Upper lobe of right lung (tissue), 1 donor: ENCODE measurements around the gene C5orf58. TPM values are rescaled to one million over a fixed set of nuclear protein-coding genes. Genes with fewer than 3 reads are reported as not detected.

Experiments used
- ATAC-seq: fragments of 200-7000 bp; cut with Tn5 transposase; one replicate; pipeline ENCODE4 v1.9.1; 2020; ENCODE audit warnings: mild to moderate bottlenecking, moderate library complexity
- DNase-seq: peaks from one replicate; pipeline ENCODE4 v3.0.0-alpha.2; 2020
- H3K27ac ChIP-seq: fragments of 200-600 bp; one replicate; pipeline ENCODE4 v1.8.0; 2022
- H3K27me3 ChIP-seq: fragments of 200-600 bp; one replicate; pipeline ENCODE4 v1.8.0; 2022; ENCODE audit warnings: mild to moderate bottlenecking
- H3K36me3 ChIP-seq: fragments of 200-600 bp; one replicate; pipeline ENCODE4 v1.8.0; 2022
- H3K4me1 ChIP-seq: fragments of 200-600 bp; one replicate; pipeline ENCODE4 v1.8.0; 2022
- H3K4me3 ChIP-seq: fragments of 200-600 bp; one replicate; pipeline ENCODE4 v1.8.0; 2022; ENCODE audit warnings: mild to moderate bottlenecking
- H3K9me3 ChIP-seq: fragments of 200-600 bp; one replicate; pipeline ENCODE4 v1.8.0; 2022
- intact Hi-C: fragments of 100-400 bp; cut with DNase I; formaldehyde crosslinking; loops from one replicate; pipeline ENCODE4 v1.11.0; 2022
- total RNA-seq: library from RNA; stranded (reverse); fragmentation: NEBNext Ultra II Directional; extraction: Animal tissue kit (Norgen Biotek cat#: 25700); gene quantifications from one replicate; pipeline ENCODE4 v1.2.1, GENCODE V29; 2021
- TF ChIP-seq, protein P1 (sequence below): fragments of 200-600 bp; IDR thresholded peaks from one replicate; pipeline ENCODE4 v1.8.0; 2022; ENCODE audit warnings: antibody characterized with exemption
- donor health status: DM: no; HTN: yes; CAD: no; lungs with severe emphysema.

Gene C5orf58
- total RNA-seq, 1 donor from 2014 or later = not detected

DNA sequence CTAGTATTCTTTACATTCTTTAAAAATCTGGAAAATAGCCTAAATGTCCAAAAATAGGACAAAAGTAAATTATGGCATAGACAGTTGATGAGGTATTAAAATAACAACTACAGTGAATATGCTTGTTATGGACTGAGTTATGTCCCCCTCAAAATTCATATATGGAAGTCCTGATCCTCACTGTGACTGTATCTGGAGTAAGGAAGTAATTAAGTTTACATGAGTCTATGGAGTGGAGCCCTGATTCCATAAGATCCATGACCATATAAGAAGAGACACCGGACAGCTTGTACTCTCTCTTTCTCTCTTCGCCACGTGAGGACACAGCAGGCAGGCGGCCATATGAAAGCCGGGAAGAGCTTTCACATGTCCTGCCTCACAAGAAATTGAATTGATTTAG is 28.6 kb upstream of the C5orf58 start:
- Histone ChIP-seq H3K9me3 (no peaks in the 10 kb centered on the region), H3K27me3 (peaks cover 6% of the 10 kb centered on the region), H3K4me3 (no peak overlapping the region), H3K27ac (no peak overlapping the region), H3K4me1 (no peaks in the 10 kb centered on the region), H3K36me3 (no peaks in the 10 kb centered on the region)
- intact Hi-C loops = no loop called here
- ATAC-seq (no peak), DNase-seq (no peak)
- TF ChIP-seq, protein P1, sequence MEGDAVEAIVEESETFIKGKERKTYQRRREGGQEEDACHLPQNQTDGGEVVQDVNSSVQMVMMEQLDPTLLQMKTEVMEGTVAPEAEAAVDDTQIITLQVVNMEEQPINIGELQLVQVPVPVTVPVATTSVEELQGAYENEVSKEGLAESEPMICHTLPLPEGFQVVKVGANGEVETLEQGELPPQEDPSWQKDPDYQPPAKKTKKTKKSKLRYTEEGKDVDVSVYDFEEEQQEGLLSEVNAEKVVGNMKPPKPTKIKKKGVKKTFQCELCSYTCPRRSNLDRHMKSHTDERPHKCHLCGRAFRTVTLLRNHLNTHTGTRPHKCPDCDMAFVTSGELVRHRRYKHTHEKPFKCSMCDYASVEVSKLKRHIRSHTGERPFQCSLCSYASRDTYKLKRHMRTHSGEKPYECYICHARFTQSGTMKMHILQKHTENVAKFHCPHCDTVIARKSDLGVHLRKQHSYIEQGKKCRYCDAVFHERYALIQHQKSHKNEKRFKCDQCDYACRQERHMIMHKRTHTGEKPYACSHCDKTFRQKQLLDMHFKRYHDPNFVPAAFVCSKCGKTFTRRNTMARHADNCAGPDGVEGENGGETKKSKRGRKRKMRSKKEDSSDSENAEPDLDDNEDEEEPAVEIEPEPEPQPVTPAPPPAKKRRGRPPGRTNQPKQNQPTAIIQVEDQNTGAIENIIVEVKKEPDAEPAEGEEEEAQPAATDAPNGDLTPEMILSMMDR = no peak

DNA sequence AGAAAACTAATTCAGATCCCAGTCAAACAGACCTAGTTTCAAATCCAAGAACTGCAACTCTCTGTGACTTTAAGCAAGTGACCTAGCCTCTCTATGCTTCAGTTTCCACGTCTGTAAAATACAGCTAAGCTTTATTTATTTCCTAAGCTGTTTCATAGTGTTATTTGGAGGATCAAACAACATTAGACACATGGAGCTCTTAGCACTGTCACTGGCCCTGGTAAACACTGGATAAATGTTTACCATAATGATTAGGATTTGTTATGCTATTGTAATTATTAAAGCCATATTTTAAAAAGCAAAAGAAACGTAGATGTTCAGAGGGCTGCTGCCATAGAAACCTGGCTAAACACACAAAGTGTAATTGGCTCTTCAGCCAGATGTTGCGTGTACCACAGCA is 26.6 kb upstream of the C5orf58 start:
- H3K36me3 ChIP-seq = no peaks in the 10 kb centered on the region
- no peak overlapping the region for H3K27ac ChIP-seq
- TF ChIP-seq, protein P1 = no peak
- DNase-seq = no peak
- H3K4me1 ChIP-seq = no peaks in the 10 kb centered on the region
- no peaks in the 10 kb centered on the region for H3K9me3 ChIP-seq
- intact Hi-C loops = no loop called here
- no peak for ATAC-seq
- H3K4me3 ChIP-seq = no peak overlapping the region
- peaks cover 6% of the 10 kb centered on the region for H3K27me3 ChIP-seq

DNA sequence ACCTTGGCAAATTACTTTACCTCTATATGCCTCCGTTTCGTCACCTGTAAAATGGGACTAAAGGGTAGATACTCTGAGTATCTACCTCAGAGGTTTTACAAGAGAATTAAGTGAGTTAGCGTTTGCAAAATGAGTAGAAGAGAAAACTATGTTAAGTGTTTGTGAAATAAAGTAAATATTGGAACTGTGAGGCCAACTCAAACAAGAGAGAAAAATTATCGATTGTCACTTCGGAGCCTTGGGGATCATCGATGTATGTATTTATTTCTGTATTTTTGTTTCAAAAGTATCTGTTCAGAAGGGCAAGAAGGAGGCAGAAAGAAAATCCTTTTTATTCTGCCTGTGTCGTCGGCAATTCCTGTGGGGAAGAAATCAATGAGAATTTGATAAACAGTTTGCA is 25.8 kb upstream of the C5orf58 start:
- TF ChIP-seq, protein P1 = no peak
- no peaks in the 10 kb centered on the region for H3K4me1 ChIP-seq
- intact Hi-C loops = no loop called here

DNA sequence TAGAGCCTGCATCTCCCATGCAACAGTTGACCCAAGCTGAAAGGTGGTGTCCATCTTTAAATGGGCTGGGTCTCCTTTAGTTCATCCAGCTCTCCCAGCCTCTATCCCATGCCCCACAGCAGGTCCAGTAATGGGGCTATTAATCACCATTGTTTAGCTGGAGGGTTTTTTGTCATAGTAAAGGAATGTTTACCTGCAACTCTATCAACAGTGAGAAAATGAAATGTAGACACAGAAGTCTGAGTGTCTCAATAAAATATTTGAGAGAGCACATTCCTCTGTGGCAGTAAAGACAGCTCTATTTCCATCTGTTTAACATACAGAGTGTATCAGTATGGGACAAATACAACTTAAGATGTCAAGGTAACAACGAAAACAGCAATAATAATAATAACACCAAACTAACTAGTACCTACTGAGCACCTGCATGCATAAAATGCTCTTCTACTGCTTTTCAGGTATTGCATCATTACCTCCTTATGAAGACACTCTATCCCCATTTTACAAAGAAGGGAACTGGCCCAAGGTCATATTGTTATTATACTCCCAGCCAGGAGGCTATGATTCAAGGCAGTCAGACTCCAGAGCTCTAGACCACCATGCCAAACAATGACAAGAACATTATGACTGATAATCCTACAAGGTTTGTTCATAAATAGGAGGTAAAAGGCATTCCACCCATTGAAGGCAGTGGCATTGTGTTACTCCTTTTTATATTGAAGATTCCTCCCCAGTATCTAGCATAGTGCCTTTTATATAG is 21.0 kb upstream of the C5orf58 start:
- ATAC-seq (no peak), DNase-seq (no peak)
- Histone ChIP-seq H3K36me3 (no peaks in the 10 kb centered on the region), H3K4me1 (no peaks in the 10 kb centered on the region), H3K9me3 (no peaks in the 10 kb centered on the region), H3K4me3 (no peak overlapping the region), H3K27ac (no peak overlapping the region), H3K27me3 (no peaks in the 10 kb centered on the region)
- intact Hi-C loops = no loop called here
- TF ChIP-seq, protein P1 = no peak

More for the DNA sequence above, 25.8 kb upstream of the C5orf58 start:
- ATAC-seq (no peak), DNase-seq (no peak)
- H3K27me3 ChIP-seq = peaks cover 6% of the 10 kb centered on the region
- no peaks in the 10 kb centered on the region for H3K36me3 ChIP-seq
- no peaks in the 10 kb centered on the region for H3K9me3 ChIP-seq
- no peak overlapping the region for H3K4me3 ChIP-seq
- no peak overlapping the region for H3K27ac ChIP-seq

DNA sequence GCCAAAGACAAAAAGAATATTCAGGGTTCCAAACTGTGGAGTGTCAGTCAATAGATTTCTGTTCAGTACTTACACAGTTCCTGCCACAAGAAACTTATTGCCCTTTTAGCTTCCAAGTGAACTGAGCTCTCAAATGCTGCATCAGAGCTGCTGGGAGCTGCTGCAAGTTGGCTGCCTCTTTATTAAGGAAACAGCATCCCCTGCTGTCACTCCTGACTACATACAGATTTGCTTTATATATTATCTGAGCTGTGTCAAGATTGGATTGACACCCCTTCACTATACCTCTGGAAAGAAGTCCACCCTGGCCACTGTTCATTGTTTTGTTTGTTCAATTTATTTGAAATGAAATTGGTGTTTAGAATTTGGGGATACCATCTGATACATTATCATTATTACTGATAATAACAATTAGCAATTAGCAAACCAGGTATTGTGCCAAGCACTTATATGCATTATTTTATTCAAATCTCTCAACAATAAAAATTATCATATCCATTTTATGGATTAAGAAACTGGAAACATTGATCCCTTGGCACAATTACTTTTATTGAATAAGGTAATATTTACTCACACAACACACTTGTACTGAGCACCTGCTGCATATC is 16.4 kb upstream of the C5orf58 start:
- Histone ChIP-seq H3K27ac (no peak overlapping the region), H3K4me1 (no peaks in the 10 kb centered on the region), H3K27me3 (no peaks in the 10 kb centered on the region), H3K4me3 (no peak overlapping the region), H3K9me3 (no peaks in the 10 kb centered on the region), H3K36me3 (no peaks in the 10 kb centered on the region)
- DNase-seq (no peak), ATAC-seq (peak; percentile 71)
- intact Hi-C loops = no loop called here
- TF ChIP-seq, protein P1 = peak; percentile 39
